ENCODE results near the gene SUGP1. TPM values are rescaled to one million over a fixed set of nuclear protein-coding genes. Genes with fewer than 3 reads are reported as not detected.

SUGP1 gene
- total and polyA plus RNA-seq, 2 of the 4 experiments (the other 2 are of a cell fraction) = 33.2 to 35.8 TPM

DNA sequence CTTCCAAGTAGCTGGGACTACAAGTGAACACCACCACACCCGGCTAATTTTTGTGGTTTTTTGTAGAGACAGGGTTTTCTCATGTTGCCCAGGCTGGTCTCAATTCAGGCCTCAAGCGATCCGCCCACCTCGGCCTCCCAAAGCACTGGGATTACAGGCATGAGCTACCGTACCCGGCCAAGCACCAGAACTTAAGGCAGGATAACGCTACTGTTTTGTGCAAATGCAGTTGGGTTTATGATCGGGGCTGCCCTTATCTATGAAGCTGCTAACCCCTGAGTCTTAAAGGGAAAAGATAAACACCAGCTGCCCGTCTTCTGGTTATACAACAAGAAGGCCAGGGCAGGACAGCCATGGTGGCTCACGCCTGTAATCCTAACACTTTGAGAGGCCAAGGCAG lies 34.6 kb downstream of the SUGP1 start:
- Histone ChIP-seq H3K9ac (ENCODE audit: low read depth, low read length) (no peak overlapping the region), H4K8ac (ENCODE audit: low read depth in 2 of 2, low read length in 2 of 2) (no peak overlapping the region), H2BK15ac (ENCODE audit: low read depth, low read length) (no peak overlapping the region), H4K5ac (ENCODE audit: low read depth, low read length) (no peak overlapping the region), H3K27ac (ENCODE audit: insufficient read depth, low read length) (no peak overlapping the region), H3K36me3 (ENCODE audit: control insufficient read depth, insufficient read depth, low read length) (peaks cover 41% of the 10 kb centered on the region), H2BK5ac (ENCODE audit: low read depth, low read length, poor library complexity, severe bottlenecking) (no peak overlapping the region), H3K9me1 (ENCODE audit: insufficient read depth, low read length) (no peaks in the 10 kb centered on the region), H3K4me2 (ENCODE audit: low read depth, low read length) (no peak overlapping the region), H3K4me1 (ENCODE audit: control insufficient read depth, insufficient read depth, low read length) (no peaks in the 10 kb centered on the region), H3K14ac (replicated peaks; ENCODE audit: low read depth, low read length) (no peak overlapping the region), H3K9me3 (ENCODE audit: control insufficient read depth, insufficient read depth, low read length) (no peaks in the 10 kb centered on the region), H3K79me1 (ENCODE audit: low read depth in 1 of 2, low read length in 2 of 2) (peaks cover 0 to 3% of the 10 kb centered on the region in 2 experiments; a peak in 1 of 4 replicates), H4K20me1 (ENCODE audit: insufficient read depth, low read length) (no peaks in the 10 kb centered on the region), H3K23ac (ENCODE audit: low read depth, low read length) (no peak overlapping the region), H3K4me3 (ENCODE audit: insufficient read depth, low read depth, low read length) (no peak overlapping the region), H2AK5ac (ENCODE audit: low read depth, low read length) (no peak overlapping the region), H2BK20ac (ENCODE audit: low read depth, low read length) (no peak overlapping the region), H3K56ac (ENCODE audit: extremely low read depth, insufficient read depth, low read length) (no peak overlapping the region), H3K27me3 (ENCODE audit: control insufficient read depth, insufficient read depth, low read length) (no peaks in the 10 kb centered on the region), H2AFZ (replicated peaks; ENCODE audit: low read length, poor library complexity) (no peak overlapping the region), H2AK9ac (replicated peaks; ENCODE audit: low read depth, low read length, poor library complexity) (no peak overlapping the region), H3K4ac (ENCODE audit: low read depth, low read length) (no peak overlapping the region), H3K18ac (ENCODE audit: low read depth, low read length) (no peak overlapping the region), H2BK120ac (ENCODE audit: low read depth, low read length) (no peak overlapping the region), H4K91ac (ENCODE audit: insufficient read depth, low read depth, low read length) (no peak overlapping the region)
- BruUV-seq (replicated peaks) = no TSS peak
- intact Hi-C loops (cut with micrococcal nuclease) = no loop called here
- 80% methylated on average over 1 of the region's 10 CpGs; no CpG with 5 or more reads in 1 of the 2 experiments for WGBS, 2 experiments (ENCODE audit: extremely low coverage in 2 of 2, insufficient read length in 1 of 2)
- in situ Hi-C loops (cut with MboI; ENCODE audit: low sequenced_read_pairs) = no loop called here
- DNase-seq = no peak
- ATAC-seq (ENCODE audit: low read depth) = no peak
- TF ChIP-seq MAZ (IDR thresholded peaks at IDR 0.05; ENCODE audit: borderline replicate concordance, low read depth, low read length) (no peak), RFX5 (IDR thresholded peaks at IDR 0.05; ENCODE audit: low read depth, low read length) (no peak), SMC3 (IDR thresholded peaks at IDR 0.05; ENCODE audit: low read depth, low read length) (no peak), BHLHE40 (IDR thresholded peaks at IDR 0.05; ENCODE audit: low read depth, low read length) (no peak), FOS (IDR thresholded peaks at IDR 0.05; ENCODE audit: low read depth, low read length) (no peak), NFE2L2 (IDR thresholded peaks at IDR 0.05; ENCODE audit: low read depth, low read length) (no peak), CEBPB (IDR thresholded peaks at IDR 0.05; ENCODE audit: low read depth, low read length) (no peak), POLR2A (IDR thresholded peaks at IDR 0.05; ENCODE audit: low read depth, low read length) (no peak), RCOR1 (IDR thresholded peaks at IDR 0.05; ENCODE audit: insufficient replicate concordance, low read length) (no peak)
- TF ChIP-seq, protein P1, sequence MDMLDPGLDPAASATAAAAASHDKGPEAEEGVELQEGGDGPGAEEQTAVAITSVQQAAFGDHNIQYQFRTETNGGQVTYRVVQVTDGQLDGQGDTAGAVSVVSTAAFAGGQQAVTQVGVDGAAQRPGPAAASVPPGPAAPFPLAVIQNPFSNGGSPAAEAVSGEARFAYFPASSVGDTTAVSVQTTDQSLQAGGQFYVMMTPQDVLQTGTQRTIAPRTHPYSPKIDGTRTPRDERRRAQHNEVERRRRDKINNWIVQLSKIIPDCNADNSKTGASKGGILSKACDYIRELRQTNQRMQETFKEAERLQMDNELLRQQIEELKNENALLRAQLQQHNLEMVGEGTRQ (IDR thresholded peaks at IDR 0.05; ENCODE audit: low read depth, low read length) = no peak
- TF ChIP-seq, protein P2, sequence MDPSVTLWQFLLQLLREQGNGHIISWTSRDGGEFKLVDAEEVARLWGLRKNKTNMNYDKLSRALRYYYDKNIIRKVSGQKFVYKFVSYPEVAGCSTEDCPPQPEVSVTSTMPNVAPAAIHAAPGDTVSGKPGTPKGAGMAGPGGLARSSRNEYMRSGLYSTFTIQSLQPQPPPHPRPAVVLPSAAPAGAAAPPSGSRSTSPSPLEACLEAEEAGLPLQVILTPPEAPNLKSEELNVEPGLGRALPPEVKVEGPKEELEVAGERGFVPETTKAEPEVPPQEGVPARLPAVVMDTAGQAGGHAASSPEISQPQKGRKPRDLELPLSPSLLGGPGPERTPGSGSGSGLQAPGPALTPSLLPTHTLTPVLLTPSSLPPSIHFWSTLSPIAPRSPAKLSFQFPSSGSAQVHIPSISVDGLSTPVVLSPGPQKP (IDR thresholded peaks at IDR 0.05; ENCODE audit: borderline replicate concordance, low read depth, low read length) = no peak
- TF ChIP-seq, protein P3, sequence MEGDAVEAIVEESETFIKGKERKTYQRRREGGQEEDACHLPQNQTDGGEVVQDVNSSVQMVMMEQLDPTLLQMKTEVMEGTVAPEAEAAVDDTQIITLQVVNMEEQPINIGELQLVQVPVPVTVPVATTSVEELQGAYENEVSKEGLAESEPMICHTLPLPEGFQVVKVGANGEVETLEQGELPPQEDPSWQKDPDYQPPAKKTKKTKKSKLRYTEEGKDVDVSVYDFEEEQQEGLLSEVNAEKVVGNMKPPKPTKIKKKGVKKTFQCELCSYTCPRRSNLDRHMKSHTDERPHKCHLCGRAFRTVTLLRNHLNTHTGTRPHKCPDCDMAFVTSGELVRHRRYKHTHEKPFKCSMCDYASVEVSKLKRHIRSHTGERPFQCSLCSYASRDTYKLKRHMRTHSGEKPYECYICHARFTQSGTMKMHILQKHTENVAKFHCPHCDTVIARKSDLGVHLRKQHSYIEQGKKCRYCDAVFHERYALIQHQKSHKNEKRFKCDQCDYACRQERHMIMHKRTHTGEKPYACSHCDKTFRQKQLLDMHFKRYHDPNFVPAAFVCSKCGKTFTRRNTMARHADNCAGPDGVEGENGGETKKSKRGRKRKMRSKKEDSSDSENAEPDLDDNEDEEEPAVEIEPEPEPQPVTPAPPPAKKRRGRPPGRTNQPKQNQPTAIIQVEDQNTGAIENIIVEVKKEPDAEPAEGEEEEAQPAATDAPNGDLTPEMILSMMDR (conservative IDR thresholded peaks at IDR 0.05; ENCODE audit: low read depth, low read length) = no peak
- CTCF ChIA-PET = no interaction called here
- dilution Hi-C loops (cut with HindIII; ENCODE audit: low sequenced_read_pairs, unreplicated experiment) = no loop called here
- POLR2A ChIA-PET (ENCODE audit: unreplicated experiment) = no interaction called here

Data from IMR-90 (cell line).